GM20431 (cell line): Measurements from ENCODE around the gene TIMM8B.
"Not testable (repeated sequence)": the region's sequence is repeated elsewhere in the genome, so short reads cannot be mapped to it uniquely, and the experiment has no call there.

Source experiments
- in situ Hi-C: fragments of 300-500 bp; cut with MseI, MboI; formaldehyde crosslinking; loops from one replicate; pipeline ENCODE4 v1.15.0; 2020; ENCODE audit warnings: low sequenced_read_pairs; ENCODE audit not compliant: unreplicated experiment

TIMM8B gene

GRCh38 chr11:112086422-112087191, at the start of gene TIMM8B, which contains the start of gene SDHD:
TSS of gene TIMM8B (minus strand) at chr11:112086756. CDS start at chr11:112086723, 33 bp downstream.
TSS of gene SDHD (plus strand) at chr11:112086873. CDS start at chr11:112086908, 35 bp downstream.
- in situ Hi-C loops: no loop called here

- in situ Hi-C loops: no loop called here
Measured at GRCh38 chr11:112134473-112134872, 47.9 kb upstream of the TIMM8B start.

- in situ Hi-C loops: no loop called here
Measured at GRCh38 chr11:112132737-112133136, 46.2 kb upstream of the TIMM8B start.

- in situ Hi-C loops: no loop called here
Measured at GRCh38 chr11:112129656-112130055, 43.1 kb upstream of the TIMM8B start.

- in situ Hi-C loops: no loop called here
Measured at GRCh38 chr11:112128483-112129121, 42.0 kb upstream of the TIMM8B start.

GRCh38 chr11:112127056-112127455, 40.5 kb upstream of the TIMM8B start:
- in situ Hi-C loops: no loop called here

- in situ Hi-C loops: no loop called here
Measured at GRCh38 chr11:112123129-112123528, 36.6 kb upstream of the TIMM8B start.

- in situ Hi-C loops: no loop called here
Measured at GRCh38 chr11:112121981-112122615, 35.5 kb upstream of the TIMM8B start.

GRCh38 chr11:112118176-112118575, 31.6 kb upstream of the TIMM8B start:
- in situ Hi-C loops: no loop called here

GRCh38 chr11:112115386-112115785, 28.8 kb upstream of the TIMM8B start:
- in situ Hi-C loops: no loop called here

GRCh38 chr11:112114460-112114859, 27.9 kb upstream of the TIMM8B start:
- in situ Hi-C loops: no loop called here

- in situ Hi-C loops: no loop called here
Measured at GRCh38 chr11:112113539-112114457, 27.2 kb upstream of the TIMM8B start.

- in situ Hi-C loops: no loop called here
Measured at GRCh38 chr11:112106070-112106469, 19.5 kb upstream of the TIMM8B start.

GRCh38 chr11:112103446-112103845, 16.9 kb upstream of the TIMM8B start:
- in situ Hi-C loops: no loop called here

- in situ Hi-C loops: no loop called here
Measured at GRCh38 chr11:112100462-112100861, 13.9 kb upstream of the TIMM8B start.

GRCh38 chr11:112097734-112098528, 11.4 kb upstream of the TIMM8B start:
- in situ Hi-C loops: no loop called here

- in situ Hi-C loops: no loop called here
Measured at GRCh38 chr11:112096194-112096593, 9.6 kb upstream of the TIMM8B start.

- in situ Hi-C loops: not testable (repeated sequence)
Measured at GRCh38 chr11:112095302-112095701, 8.7 kb upstream of the TIMM8B start.

GRCh38 chr11:112087212-112087611, 656 bp upstream of the TIMM8B start:
- in situ Hi-C loops: no loop called here
